ENCODE results near the gene PNPLA2. TPM values are rescaled to one million over a fixed set of nuclear protein-coding genes. Genes with fewer than 3 reads are reported as not detected.

PNPLA2 gene
- polyA plus RNA-seq, 3 donors: 26.8 to 321 (median 35.0) TPM

GRCh38 chr11:843818-844692 lies 25.3 kb downstream of the PNPLA2 start:
- Histone ChIP-seq H3K4me3 (replicated peaks in 1 of 3; ENCODE audit: low read depth in 2 of 3, low read length in 3 of 3) (peak overlapping the region; percentile 88 to 94 (median 92)), H3K79me2 (ENCODE audit: insufficient read depth, low read length) (peaks cover 29% of the 10 kb centered on the region), H3K27me3 (ENCODE audit: control insufficient read depth in 2 of 2, insufficient read depth in 2 of 2, low read length in 2 of 2) (peaks cover 6 to 10% of the 10 kb centered on the region in 2 donors)

More at GRCh38 chr11:843818-844692, 25.3 kb downstream of the PNPLA2 start:
- no peak for TF ChIP-seq CTCF (IDR thresholded peaks at IDR 0.05)
- peaks cover 0 to 3% (median 0%) of the 10 kb centered on the region in 7 donors for H3K9me3 Mint-ChIP-seq
- peaks cover 17 to 19% of the 10 kb centered on the region in 2 donors for H3K36me3 Mint-ChIP-seq
- H3K4me2 ChIP-seq (replicated peaks; ENCODE audit: extremely low read depth, low read length, poor library complexity, severe bottlenecking): peak overlapping the region; percentile 88
- H3K36me3 ChIP-seq (replicated peaks in 1 of 2; ENCODE audit: control insufficient read depth in 1 of 2, insufficient read depth in 2 of 2, low read length in 2 of 2): peaks cover 13 to 16% of the 10 kb centered on the region in 2 donors
- peak overlapping the region; percentile 76 to 91 (median 84) for H3K27ac Mint-ChIP-seq
- 3% methylated on average over 15 of the region's 25 CpGs for WGBS (ENCODE audit: insufficient coverage)
- peak; percentile 82 to 93 (median 90) for DNase-seq
- H3K27me3 Mint-ChIP-seq (ENCODE audit: low read depth in 3 of 3): peaks cover 7 to 25% (median 17%) of the 10 kb centered on the region in 3 donors
- H3K4me1 ChIP-seq (ENCODE audit: control insufficient read depth in 1 of 2, insufficient read depth in 2 of 2, low read length in 2 of 2): peaks cover 48 to 78% of the 10 kb centered on the region in 2 donors
- peak overlapping the region; percentile 39 for H2AFZ ChIP-seq (ENCODE audit: insufficient read depth, low read depth, low read length, poor library complexity, severe bottlenecking)
- intact Hi-C loops (cut with micrococcal nuclease): loop anchor here in 1 of 2 donors (5.0 kb wide), 1 partner anchor 37 kb away; the partner anchor contains the start of genes PIDD1 and RPLP2
- H3K27ac ChIP-seq (ENCODE audit: low read depth in 1 of 2, low read length in 2 of 2): peak overlapping the region; percentile 70 to 93
- H3K4me1 Mint-ChIP-seq: peaks cover 47% of the 10 kb centered on the region
- peak overlapping the region; percentile 95 for H3K9ac ChIP-seq (ENCODE audit: insufficient read depth, low read length, poor library complexity, severe bottlenecking)
- peaks cover 74% of the 10 kb centered on the region for H4K20me1 ChIP-seq (ENCODE audit: insufficient read depth, low read length)
- peak overlapping the region; percentile 87 to 88 for H3K4me3 Mint-ChIP-seq
- H3K9me3 ChIP-seq (replicated peaks in 1 of 2; ENCODE audit: control insufficient read depth in 1 of 2, insufficient read depth in 1 of 2, low read length in 2 of 2): no peaks in the 10 kb centered on the region
